Mesenchymal stem cell (in vitro differentiated cells and primary cell): ENCODE data around the gene CD19.
"Not testable (repeated sequence)": the region's sequence is repeated elsewhere in the genome, so short reads cannot be mapped to it uniquely, and the experiment has no call there.

Experiments used
- DNase-seq: peaks from one replicate; pipeline ENCODE4 v3.0.0-alpha.2; 2013
- H2AFZ ChIP-seq: one replicate; pipeline ENCODE4 v1.6.1; 2013; ENCODE audit warnings: low read depth, mild to moderate bottlenecking, control low read depth, inconsistent platforms, low read length, moderate library complexity
- H2AK5ac ChIP-seq: 2 replicates; pipeline ENCODE4 v1.6.1; 2013; ENCODE audit warnings: low read length, moderate library complexity, mild to moderate bottlenecking, inconsistent platforms; ENCODE audit not compliant: severe bottlenecking
- H2BK120ac ChIP-seq: one replicate; pipeline ENCODE4 v1.6.1; 2013; ENCODE audit warnings: low read depth, mild to moderate bottlenecking, inconsistent platforms, low read length, moderate library complexity
- H2BK12ac ChIP-seq, 2 experiments: one replicate each; pipeline ENCODE4 v1.6.1; 2013; ENCODE audit warnings: inconsistent platforms in 2 of 2, low read length in 2 of 2, mild to moderate bottlenecking in 2 of 2, moderate library complexity in 2 of 2, control low read depth in 1 of 2
- H2BK15ac ChIP-seq: one replicate; pipeline ENCODE4 v1.6.1; 2013; ENCODE audit warnings: mild to moderate bottlenecking, low read depth, inconsistent platforms; ENCODE audit not compliant: poor library complexity, severe bottlenecking
- H2BK5ac ChIP-seq: 2 replicates; pipeline ENCODE4 v1.6.1; 2013; ENCODE audit warnings: low read depth, mild to moderate bottlenecking, low read length, control low read depth, inconsistent platforms; ENCODE audit not compliant: poor library complexity, severe bottlenecking
- H3K14ac ChIP-seq, 2 experiments: one replicate each; pipeline ENCODE4 v1.6.1; 2013; ENCODE audit warnings: inconsistent platforms in 2 of 2, low read length in 2 of 2, control low read depth in 1 of 2, mild to moderate bottlenecking in 1 of 2, moderate library complexity in 1 of 2
- H3K18ac ChIP-seq, 2 experiments: one replicate each; pipeline ENCODE4 v1.6.1; 2013; ENCODE audit warnings: inconsistent platforms in 2 of 2, low read length in 2 of 2, control low read depth in 1 of 2, low read depth in 1 of 2, mild to moderate bottlenecking in 1 of 2
- H3K23ac ChIP-seq, 2 experiments: one replicate each; pipeline ENCODE4 v1.6.1; 2013; ENCODE audit warnings: inconsistent platforms in 2 of 2, low read length in 2 of 2, mild to moderate bottlenecking in 2 of 2, moderate library complexity in 2 of 2, control low read depth in 1 of 2
- H3K27ac ChIP-seq: 2 replicates; pipeline ENCODE4 v1.5.1; 2013; ENCODE audit warnings: mild to moderate bottlenecking, moderate library complexity, low read length, control low read depth, inconsistent platforms; ENCODE audit not compliant: poor library complexity, severe bottlenecking
- H3K27me3 ChIP-seq, 2 experiments: 2 replicates each; pipeline versions ENCODE4 v1.6.1 to v1.7.0; 2013; ENCODE audit warnings: low read length in 2 of 2, mild to moderate bottlenecking in 2 of 2, moderate library complexity in 2 of 2, control low read depth in 1 of 2, inconsistent platforms in 1 of 2; ENCODE audit not compliant: control insufficient read depth in 1 of 2, insufficient read depth in 1 of 2
- H3K36me3 ChIP-seq, 2 experiments: 2 replicates each; pipeline versions ENCODE4 v1.6.1 to v1.7.0; 2013; ENCODE audit warnings: low read length in 2 of 2, control low read depth in 1 of 2, inconsistent platforms in 1 of 2, low read depth in 1 of 2, mild to moderate bottlenecking in 1 of 2; ENCODE audit not compliant: insufficient read depth in 2 of 2, control insufficient read depth in 1 of 2
- H3K4ac ChIP-seq, 2 experiments: one replicate each; pipeline ENCODE4 v1.6.1; 2013; ENCODE audit warnings: inconsistent platforms in 2 of 2, low read length in 2 of 2, mild to moderate bottlenecking in 2 of 2, moderate library complexity in 2 of 2, control low read depth in 1 of 2, low read depth in 1 of 2
- H3K4me1 ChIP-seq: 2 replicates; pipeline ENCODE4 v1.6.1; 2013; ENCODE audit warnings: low read depth, low read length, control low read depth; ENCODE audit not compliant: control insufficient read depth, insufficient read depth
- H3K4me2 ChIP-seq: 2 replicates; pipeline ENCODE4 v1.6.1; 2013; ENCODE audit warnings: low read length, mild to moderate bottlenecking, inconsistent platforms; ENCODE audit not compliant: poor library complexity, severe bottlenecking
- H3K4me3 ChIP-seq, 2 experiments: 2 replicates each; pipeline versions ENCODE4 v1.5.1 to v1.7.0; 2013; ENCODE audit warnings: low read length in 2 of 2, mild to moderate bottlenecking in 2 of 2, control low read depth in 1 of 2, low read depth in 1 of 2; ENCODE audit not compliant: insufficient read depth in 1 of 2
- H3K79me1 ChIP-seq: replicated peaks from 2 replicates; pipeline ENCODE4 v1.6.1; 2013; ENCODE audit warnings: mild to moderate bottlenecking, control low read depth, low read length, inconsistent platforms; ENCODE audit not compliant: poor library complexity, severe bottlenecking
- H3K9ac ChIP-seq: 2 replicates; pipeline ENCODE4 v1.7.0; 2013; ENCODE audit warnings: mild to moderate bottlenecking, low read length, moderate library complexity
- H3K9me3 ChIP-seq: 2 replicates; pipeline ENCODE4 v1.7.0; 2013; ENCODE audit warnings: mild to moderate bottlenecking, low read length; ENCODE audit not compliant: control insufficient read depth
- H4K8ac ChIP-seq: one replicate; pipeline ENCODE4 v1.6.1; 2013; ENCODE audit warnings: inconsistent platforms, mild to moderate bottlenecking, low read length, moderate library complexity
- H4K91ac ChIP-seq: one replicate; pipeline ENCODE4 v1.6.1; 2013; ENCODE audit warnings: mild to moderate bottlenecking, low read length, inconsistent platforms
- WGBS: methylation state at CpG from one replicate; pipeline ENCODE4 v1.1.7; 2013; ENCODE audit warnings: mixed read lengths; 5-methylcytosine and 5-hydroxymethylcytosine counted together

The CD19 gene

GRCh38 chr16:28925386-28926228 is 6.2 kb upstream of the CD19 start:
- Histone ChIP-seq H2BK12ac (peak overlapping the region; percentile 32 to 71), H2AFZ (peak overlapping the region; percentile 66), H3K18ac (peak overlapping the region; percentile 77 to 100), H3K9ac (peak overlapping the region; percentile 98), H3K9me3 (no peaks in the 10 kb centered on the region), H3K36me3 (peaks cover 9 to 26% of the 10 kb centered on the region in 2 experiments), H2BK5ac (peak overlapping the region; percentile 95), H4K8ac (peak overlapping the region; percentile 99), H2BK120ac (no peak overlapping the region), H3K4me3 (peak overlapping the region; percentile 80 to 94), H2BK15ac (peak overlapping the region; percentile 55), H3K23ac (peak overlapping the region in 1 of 2 experiments; percentile 34), H2AK5ac (peak overlapping the region; percentile 65), H3K4ac (peak overlapping the region; percentile 92 to 95), H3K14ac (peak overlapping the region in 1 of 2 experiments; percentile 98), H4K91ac (peak overlapping the region; percentile 93), H3K79me1 (peaks cover 10% of the 10 kb centered on the region), H3K4me1 (peaks cover 12% of the 10 kb centered on the region), H3K27me3 (no peaks in the 10 kb centered on the region), H3K27ac (peak overlapping the region; percentile 83), H3K4me2 (peak overlapping the region; percentile 78)
- peak; percentile 84 for DNase-seq
- under 1% methylated on average over 45 of the region's 48 CpGs for WGBS

DNA sequence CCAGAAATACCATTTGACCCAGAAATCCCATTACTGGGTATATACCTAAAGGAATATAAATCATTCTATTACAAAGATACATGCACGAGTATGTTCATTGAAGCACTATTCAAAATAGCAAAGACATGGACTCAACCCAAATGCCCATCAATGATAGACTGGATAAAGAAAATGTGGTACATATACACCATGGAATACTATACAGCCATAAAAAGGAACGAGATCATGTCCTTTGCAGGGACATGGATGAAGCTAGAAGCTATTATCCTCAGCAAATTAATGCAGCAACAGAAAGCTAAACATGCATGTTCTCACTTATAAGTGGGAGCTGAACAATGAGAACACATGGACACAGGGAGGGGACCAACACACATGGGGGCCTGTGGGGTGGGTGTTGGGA is 5.5 kb upstream of the CD19 start:
- H2BK12ac ChIP-seq, H2BK5ac ChIP-seq, H3K9me3 ChIP-seq, H3K14ac ChIP-seq, H4K8ac ChIP-seq, H3K23ac ChIP-seq, H3K4me2 ChIP-seq, H2BK15ac ChIP-seq, H2AK5ac ChIP-seq, H4K91ac ChIP-seq, H2BK120ac ChIP-seq, H3K18ac ChIP-seq, H3K27ac ChIP-seq, H3K4ac ChIP-seq, H2AFZ ChIP-seq, H3K27me3 ChIP-seq, DNase-seq, H3K79me1 ChIP-seq: not testable (repeated sequence)
- peaks cover 6 to 21% of the 10 kb centered on the region in 2 experiments for H3K36me3 ChIP-seq
- H3K9ac ChIP-seq, result peak overlapping the region; percentile 98
- peak overlapping the region in 1 of 2 experiments; percentile 94 for H3K4me3 ChIP-seq
- peaks cover 13% of the 10 kb centered on the region for H3K4me1 ChIP-seq
- no CpG with 5 or more reads among the region's 2 CpGs for WGBS

DNA sequence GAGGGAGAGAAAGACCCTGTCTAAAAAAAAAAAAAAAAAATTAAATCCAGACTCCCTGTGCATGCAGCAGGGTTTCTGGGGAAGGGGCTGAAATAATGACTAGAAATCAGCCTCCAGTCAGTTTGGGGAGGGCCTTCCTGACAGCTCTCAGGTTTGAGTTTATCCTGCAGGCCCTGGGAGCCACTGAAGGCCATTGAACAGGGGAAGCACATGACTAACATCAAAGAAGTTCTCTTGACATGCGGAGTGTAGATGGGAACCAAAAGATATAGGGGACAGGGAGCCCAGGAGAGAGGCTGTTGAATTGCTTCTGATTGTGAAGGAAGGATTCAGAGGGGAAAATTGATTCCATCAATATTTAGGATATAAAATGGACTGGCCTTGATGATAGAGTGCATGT is 4.0 kb upstream of the CD19 start:
- H3K9me3 ChIP-seq, result no peaks in the 10 kb centered on the region
- peaks cover 4 to 12% of the 10 kb centered on the region in 2 experiments for H3K36me3 ChIP-seq
- no peak overlapping the region for H3K18ac ChIP-seq
- no peak overlapping the region for H2AFZ ChIP-seq
- no peak overlapping the region for H3K14ac ChIP-seq
- no peak overlapping the region for H2BK5ac ChIP-seq
- DNase-seq, result no peak
- no peaks in the 10 kb centered on the region for H3K27me3 ChIP-seq
- H3K9ac ChIP-seq, result no peak overlapping the region
- H2BK120ac ChIP-seq, result no peak overlapping the region
- no peak overlapping the region for H3K4me2 ChIP-seq
- H2BK15ac ChIP-seq, result no peak overlapping the region
- H2AK5ac ChIP-seq, result no peak overlapping the region
- H3K4ac ChIP-seq, result no peak overlapping the region
- no peak overlapping the region for H4K8ac ChIP-seq
- no peak overlapping the region for H4K91ac ChIP-seq
- peaks cover 7% of the 10 kb centered on the region for H3K79me1 ChIP-seq
- H3K4me1 ChIP-seq, result peaks cover 13% of the 10 kb centered on the region
- H3K23ac ChIP-seq, result no peak overlapping the region
- H3K27ac ChIP-seq, result no peak overlapping the region
- 79% methylated on average over 1 of the region's 1 CpG for WGBS
- H2BK12ac ChIP-seq, result no peak overlapping the region
- H3K4me3 ChIP-seq, result no peak overlapping the region

GRCh38 chr16:28930203-28930602 is 1.6 kb upstream of the CD19 start:
- no peak overlapping the region for H2BK15ac ChIP-seq
- no peak overlapping the region for H4K8ac ChIP-seq
- no peak overlapping the region for H3K23ac ChIP-seq
- 87% methylated on average over 3 of the region's 3 CpGs for WGBS
- no peak overlapping the region for H3K4ac ChIP-seq
- no peak overlapping the region for H2AFZ ChIP-seq
- no peak for DNase-seq
- peaks cover 0 to 9% of the 10 kb centered on the region in 2 experiments for H3K27me3 ChIP-seq
- no peaks in the 10 kb centered on the region for H3K9me3 ChIP-seq
- H2BK120ac ChIP-seq, result no peak overlapping the region
- no peak overlapping the region for H3K14ac ChIP-seq
- H2BK12ac ChIP-seq, result no peak overlapping the region
- no peak overlapping the region for H3K4me3 ChIP-seq
- no peak overlapping the region for H3K18ac ChIP-seq
- no peaks in the 10 kb centered on the region for H3K79me1 ChIP-seq
- H3K27ac ChIP-seq, result no peak overlapping the region
- peaks cover 4% of the 10 kb centered on the region for H3K4me1 ChIP-seq
- H2AK5ac ChIP-seq, result no peak overlapping the region
- H3K36me3 ChIP-seq, result no peaks in the 10 kb centered on the region
- H3K9ac ChIP-seq, result no peak overlapping the region
- H2BK5ac ChIP-seq, result no peak overlapping the region
- no peak overlapping the region for H3K4me2 ChIP-seq
- no peak overlapping the region for H4K91ac ChIP-seq
